ENCODE data around the gene CREB3L1.

Gene CREB3L1

DNA sequence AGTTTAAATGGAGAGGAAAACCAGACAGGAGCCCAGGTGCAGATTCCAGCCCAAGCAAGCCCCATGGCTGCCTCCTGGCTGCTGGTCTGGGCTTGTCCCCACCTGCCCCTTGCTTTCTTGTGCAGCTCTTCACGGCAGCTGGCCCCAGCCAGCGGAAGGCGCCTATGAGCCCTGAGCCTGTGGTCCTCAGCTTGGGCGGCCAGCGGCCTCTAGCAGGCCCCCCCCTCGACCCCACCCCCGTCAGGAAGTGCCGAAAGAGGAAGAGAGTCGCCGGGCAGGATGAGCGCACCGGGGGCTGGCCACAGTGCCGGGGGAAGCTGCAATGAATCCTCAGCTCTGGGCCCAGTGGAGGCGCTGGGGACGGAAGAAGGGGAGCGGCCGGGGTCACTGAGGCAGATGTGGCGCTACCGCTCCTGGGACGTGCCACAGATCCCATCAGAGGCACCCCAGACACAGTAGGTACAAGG, 67.7 kb downstream of the CREB3L1 start:
- DNase-seq (ENCODE audit: low read depth in 2 of 2): no peak

DNA sequence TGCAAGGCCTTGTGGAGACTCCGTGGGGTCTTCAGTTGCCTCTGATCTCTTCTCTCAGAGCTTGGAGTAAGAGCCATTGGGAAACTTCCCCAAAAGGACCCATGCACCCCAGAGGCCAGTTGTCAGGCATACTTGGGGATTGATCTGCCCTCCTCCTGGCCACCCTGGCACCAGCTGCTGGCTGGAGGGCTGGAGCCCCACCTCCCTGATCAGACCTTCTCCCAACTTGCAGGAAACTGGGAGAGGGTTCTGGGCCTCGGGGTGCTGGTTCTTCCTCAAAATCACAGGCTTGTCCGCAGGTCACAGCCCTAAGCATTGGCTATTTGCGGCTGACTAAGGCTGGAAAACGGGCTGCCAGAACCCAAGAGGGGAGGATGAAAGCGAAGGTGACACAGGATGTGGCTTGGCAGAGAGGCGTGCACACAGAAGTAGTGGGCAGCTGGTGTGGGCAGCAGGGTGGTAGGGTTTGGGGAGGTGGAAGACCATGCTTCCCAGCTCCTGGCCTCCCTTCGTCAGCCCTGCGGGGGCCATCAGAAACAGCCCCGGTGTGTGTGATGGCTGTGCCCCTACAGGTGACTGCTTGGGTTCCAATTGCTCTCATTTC, 68.5 kb downstream of the CREB3L1 start:
- no peak for DNase-seq (ENCODE audit: low read depth in 2 of 2)

GRCh38 chr11:46346886-46347636, 69.6 kb downstream of the CREB3L1 start, which contains the start of gene DGKZ:
Gene DGKZ (plus strand): TSS chr11:46347463. CDS start chr11:46347660, 197 bp downstream.
- DNase-seq (ENCODE audit: low read depth in 2 of 2): peak; percentile 81 to 84

DNA sequence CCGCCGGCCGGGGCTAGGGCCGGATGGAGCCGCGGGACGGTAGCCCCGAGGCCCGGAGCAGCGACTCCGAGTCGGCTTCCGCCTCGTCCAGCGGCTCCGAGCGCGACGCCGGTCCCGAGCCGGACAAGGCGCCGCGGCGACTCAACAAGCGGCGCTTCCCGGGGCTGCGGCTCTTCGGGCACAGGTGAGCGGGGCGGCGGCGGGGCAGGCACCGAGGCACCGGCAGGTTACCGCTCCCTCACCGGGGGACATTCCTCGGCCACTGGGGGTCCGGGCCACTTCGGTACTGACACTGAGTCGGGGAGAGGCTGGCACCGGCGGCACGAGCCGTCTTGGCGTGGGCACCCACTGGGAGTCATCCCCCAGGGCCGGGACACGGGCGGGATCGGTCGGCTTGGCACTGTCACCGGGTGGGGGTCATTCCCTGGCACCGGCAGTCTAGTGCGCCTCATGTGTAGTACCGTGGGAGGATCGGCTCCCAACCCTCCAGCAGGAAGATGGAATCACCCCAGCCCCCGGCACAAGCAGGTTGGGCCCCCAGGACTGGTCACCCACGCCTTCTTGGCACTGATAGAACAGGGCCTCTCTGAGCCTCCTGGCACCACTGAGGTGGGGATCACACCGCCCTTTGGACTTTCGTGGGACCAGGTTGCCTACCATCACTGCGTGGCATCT, 70.3 kb downstream of the CREB3L1 start:
- DNase-seq (ENCODE audit: low read depth in 2 of 2): no peak

DNA sequence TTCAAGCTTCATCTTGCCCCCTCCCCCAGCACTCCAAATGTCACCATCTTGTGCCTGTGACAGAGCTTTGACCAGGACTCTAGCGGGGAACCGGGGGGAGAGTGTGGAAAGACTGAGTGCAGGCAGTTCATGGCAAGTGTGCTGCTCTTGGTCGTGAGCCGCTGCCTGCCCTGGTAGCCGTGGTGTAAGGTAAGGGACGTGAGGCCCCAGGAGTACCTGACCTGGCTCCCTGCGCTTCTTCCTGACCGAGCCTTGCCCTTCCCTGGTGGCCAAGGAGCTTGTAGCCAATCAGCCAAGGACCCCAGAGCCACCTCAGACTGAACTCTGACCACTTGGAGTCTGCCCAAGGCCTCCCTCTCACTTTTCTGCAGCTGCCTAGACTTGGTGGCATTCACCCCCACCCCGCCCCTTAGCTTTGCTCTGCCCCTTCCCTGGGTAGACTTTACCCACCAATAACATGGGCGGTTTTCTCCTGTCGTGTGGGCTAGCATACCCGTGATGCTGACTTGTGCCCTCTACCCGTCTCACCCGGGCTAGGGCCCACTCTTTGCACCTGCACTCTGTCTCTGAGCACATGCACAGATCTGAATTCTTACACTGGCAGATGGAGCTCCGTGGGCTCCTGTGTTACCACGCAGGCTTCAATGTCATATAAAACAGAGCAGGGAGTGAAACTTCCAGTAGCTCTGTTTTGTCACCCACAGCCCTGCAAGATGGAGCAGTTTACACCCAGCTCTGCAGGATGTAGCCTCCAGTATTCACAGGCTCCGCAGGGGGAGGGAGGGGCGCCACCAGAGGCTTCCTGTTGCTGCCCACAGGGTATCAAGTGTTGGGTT, 71.3 kb downstream of the CREB3L1 start:
- DNase-seq (ENCODE audit: low read depth in 2 of 2): no peak

GRCh38 chr11:46350695-46351094, 73.2 kb downstream of the CREB3L1 start:
- DNase-seq (ENCODE audit: low read depth in 2 of 2): no peak

DNA sequence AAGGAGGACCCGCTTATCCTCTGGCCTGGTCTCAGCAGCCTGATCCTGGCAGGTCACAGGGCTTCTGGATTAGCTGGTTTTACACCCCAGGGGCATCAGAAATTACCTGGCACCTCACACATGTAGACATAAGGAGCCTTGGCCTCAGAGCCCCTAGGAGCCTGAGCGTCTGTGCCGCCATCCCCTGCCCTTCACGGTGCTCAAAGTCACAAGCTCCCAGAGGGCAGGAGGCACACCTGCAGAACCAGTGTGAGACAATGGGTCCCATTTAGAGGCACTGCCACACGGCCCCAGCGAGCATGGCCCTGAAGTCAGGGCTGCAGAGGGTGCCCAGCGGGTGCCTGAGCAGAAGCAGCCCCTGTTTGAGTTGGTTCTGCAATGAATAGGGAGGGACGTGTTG, 73.7 kb downstream of the CREB3L1 start:
- no peak for DNase-seq (ENCODE audit: low read depth in 2 of 2)

DNA sequence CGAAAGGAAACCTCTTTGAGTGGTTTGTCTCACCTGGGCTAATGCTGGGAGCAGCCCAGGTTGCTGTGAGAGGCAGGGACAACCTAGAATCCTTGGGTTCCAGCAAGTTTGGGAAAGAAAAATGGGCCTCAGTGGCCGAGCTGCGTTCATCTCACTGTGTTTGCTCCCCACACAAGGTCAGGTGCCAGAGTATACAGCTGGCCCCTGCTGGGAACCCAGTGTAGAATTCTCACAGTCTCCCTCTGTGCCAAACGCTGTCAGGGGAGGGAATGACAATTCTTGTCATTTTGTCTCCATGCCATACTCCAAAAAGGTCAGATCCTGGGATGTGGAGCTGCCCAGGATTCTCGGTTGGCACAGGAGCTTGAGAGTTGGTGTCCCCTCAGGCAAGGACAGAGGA, 74.1 kb downstream of the CREB3L1 start:
- DNase-seq (ENCODE audit: low read depth in 2 of 2): no peak

DNA sequence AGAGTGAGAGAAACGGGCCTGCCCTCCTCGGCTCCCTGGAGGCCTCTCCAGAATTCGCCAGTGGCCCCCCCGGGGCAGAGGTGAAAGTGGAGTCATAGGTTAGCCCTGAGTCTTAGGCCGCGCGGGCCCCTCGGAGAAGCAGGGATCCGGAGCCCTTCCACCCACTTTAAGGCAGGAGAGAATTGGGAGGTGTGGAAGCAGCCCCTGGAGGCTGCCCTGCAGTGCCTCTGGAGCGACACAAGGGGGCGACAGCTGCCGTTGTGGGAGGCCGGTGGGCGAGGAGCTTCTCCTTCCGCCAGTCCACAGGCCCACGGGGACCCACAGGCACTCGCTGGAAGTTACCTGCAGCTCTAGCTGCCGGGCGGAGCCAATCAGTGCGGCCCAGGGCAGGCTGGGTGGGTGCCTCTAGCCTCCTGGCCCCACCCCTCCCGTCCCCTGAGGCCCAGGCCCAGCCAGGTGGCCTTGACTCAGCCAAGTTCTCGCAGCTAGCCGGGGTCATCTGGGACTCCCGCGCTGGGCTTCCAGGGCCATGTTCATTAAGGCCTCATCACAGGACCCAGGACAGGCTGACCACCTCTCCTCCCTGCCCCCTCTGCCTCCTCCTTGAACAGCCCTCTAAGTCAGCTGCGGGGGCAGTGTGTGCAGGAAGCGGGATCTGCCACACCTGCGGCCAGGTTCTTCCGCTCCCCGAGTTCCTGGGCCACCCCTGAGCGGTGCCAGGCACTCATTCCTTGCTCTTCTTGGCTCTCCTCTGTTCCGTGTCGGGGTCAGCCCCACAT, 74.8 kb downstream of the CREB3L1 start:
- DNase-seq (ENCODE audit: low read depth in 2 of 2): peak; percentile 67 to 71

GRCh38 chr11:46353698-46354097, 76.2 kb downstream of the CREB3L1 start:
- no peak for DNase-seq (ENCODE audit: low read depth in 2 of 2)

DNA sequence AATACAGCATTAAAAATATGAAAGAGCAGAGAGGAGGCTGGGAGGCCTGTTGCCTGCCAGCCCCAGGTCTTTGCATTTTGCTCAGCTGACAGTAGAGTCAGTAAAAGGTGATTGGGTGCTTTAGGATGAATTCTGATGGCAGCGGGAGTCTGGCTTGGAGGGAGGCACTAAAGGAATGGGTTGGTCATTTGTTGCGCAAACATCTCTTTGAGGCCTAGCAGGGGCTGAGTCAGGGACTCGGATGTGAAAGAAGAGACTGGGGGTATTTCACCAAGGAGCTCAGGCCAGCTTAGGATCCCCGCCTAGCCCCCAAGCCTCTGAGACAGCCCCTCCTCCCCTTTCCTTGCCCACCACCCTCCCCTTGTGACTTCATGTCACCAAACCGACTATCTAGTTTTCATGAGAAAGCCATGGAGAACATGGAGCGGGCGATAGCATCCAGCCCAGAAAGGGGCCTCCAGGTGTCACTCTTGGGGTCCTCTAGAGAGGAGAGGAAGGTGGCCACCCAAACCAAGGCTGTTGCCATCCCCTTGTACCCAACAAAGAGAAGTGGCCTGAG, 79.5 kb downstream of the CREB3L1 start:
- no peak for DNase-seq (ENCODE audit: low read depth in 2 of 2)

DNA sequence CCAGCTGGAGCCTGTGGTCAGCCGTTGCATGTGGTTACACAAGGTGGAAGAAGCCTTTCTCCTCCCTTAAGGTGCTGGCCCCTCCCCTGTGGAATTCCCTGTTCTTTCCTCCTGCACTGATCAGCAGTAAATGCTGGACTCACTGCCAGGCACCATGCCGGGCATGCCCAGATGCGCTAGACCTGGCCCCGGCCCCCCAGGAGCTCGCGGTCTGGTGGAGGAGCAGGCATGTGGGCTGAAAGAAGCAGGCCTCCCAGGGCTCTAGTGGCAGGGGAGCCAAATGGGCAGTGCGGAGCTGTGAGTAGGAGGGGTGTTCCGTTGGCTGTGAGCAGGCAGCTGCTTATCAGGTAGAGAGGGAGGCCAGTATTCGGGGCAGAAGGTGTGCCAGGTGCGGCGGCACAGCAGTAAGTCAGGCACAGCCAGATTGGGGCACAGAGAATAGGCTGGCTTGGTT, 80.0 kb downstream of the CREB3L1 start:
- no peak for DNase-seq (ENCODE audit: low read depth in 2 of 2)

DNA sequence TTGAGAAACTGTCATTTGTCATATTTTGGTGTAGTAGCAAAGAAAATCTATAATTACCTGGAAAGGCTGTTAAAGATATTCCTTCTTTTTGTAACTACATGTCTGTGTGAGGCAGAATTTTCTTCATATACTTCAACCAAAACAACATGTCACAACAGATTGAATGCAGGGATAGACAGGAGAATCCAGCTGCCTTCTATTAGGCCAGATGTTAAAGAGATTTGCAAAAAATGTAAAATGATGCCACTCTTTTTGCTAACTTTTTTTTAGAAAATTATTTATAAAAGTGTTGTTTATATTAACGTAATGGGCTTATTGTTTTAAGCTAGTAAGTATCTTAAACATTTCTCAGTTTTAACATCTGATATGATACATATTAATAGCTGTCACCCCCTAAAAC, 82.5 kb downstream of the CREB3L1 start:
- no peak for DNase-seq (ENCODE audit: low read depth in 2 of 2)

GRCh38 chr11:46360878-46361277, 83.4 kb downstream of the CREB3L1 start:
- no peak for DNase-seq (ENCODE audit: low read depth in 2 of 2)

- peak; percentile 57 to 67 for DNase-seq (ENCODE audit: low read depth in 2 of 2)
These were observed 84.1 kb downstream of the CREB3L1 start for GRCh38 chr11:46361283-46362155.

GRCh38 chr11:46362156-46363030, 84.9 kb downstream of the CREB3L1 start:
- DNase-seq (ENCODE audit: low read depth in 2 of 2): no peak

DNA sequence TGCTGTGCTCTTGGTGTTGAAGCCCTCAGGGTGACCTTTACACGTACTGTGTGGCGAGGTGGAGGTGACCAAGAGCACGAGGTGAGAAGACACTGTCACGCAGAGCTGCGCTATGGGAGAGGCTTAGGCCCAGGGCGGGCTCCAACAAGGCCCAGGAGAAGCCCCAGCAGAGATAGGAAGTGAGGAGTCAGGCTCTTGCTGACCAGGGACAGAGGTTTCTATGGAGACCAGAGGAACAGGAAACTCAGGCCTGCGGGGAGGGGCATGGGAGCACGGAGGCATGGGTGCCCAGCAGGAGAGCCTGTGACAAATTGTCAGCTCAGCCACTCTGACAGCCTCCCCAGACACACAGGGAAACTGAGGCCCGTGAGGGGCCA, 85.6 kb downstream of the CREB3L1 start:
- no peak for DNase-seq (ENCODE audit: low read depth in 2 of 2)

GRCh38 chr11:46363455-46364005, 86.1 kb downstream of the CREB3L1 start:
- DNase-seq (ENCODE audit: low read depth in 2 of 2): no peak
